Neural cell (in vitro differentiated cells): ENCODE results near the gene SAMD4A. TPM values are rescaled to one million over a fixed set of nuclear protein-coding genes. Genes with fewer than 3 reads are reported as not detected.

Source experiments
- H2AFZ ChIP-seq: fragments of 200-600, 300-800 bp; sonication (generic), shearing (Covaris generic); 2 replicates; pipeline ENCODE4 v1.6.0; 2014; ENCODE audit warnings: low read depth, mild to moderate bottlenecking, antibody characterized with exemption, low read length, moderate library complexity
- H3F3A ChIP-seq: fragments of 200-600 bp; shearing (Covaris generic); 2 replicates; pipeline ENCODE4 v1.6.1; 2016; ENCODE audit warnings: mild to moderate bottlenecking, moderate library complexity, mixed read lengths, antibody characterized with exemption, low read length; ENCODE audit not compliant: insufficient read depth, poor library complexity, severe bottlenecking
- H3K27ac ChIP-seq: fragments of 200-600, 300-800 bp; sonication (generic), shearing (Covaris generic); 2 replicates; pipeline ENCODE4 v1.5.1; 2014; ENCODE audit warnings: mild to moderate bottlenecking, low read length, moderate library complexity
- H3K27me3 ChIP-seq: fragments of 300-800, 200-600 bp; sonication (generic), shearing (Covaris generic); 2 replicates; pipeline ENCODE4 v1.6.0; 2014; ENCODE audit warnings: mild to moderate bottlenecking, low read depth, low read length, moderate library complexity; ENCODE audit not compliant: insufficient read depth
- H3K36me3 ChIP-seq: fragments of 300-800, 200-600 bp; sonication (generic), shearing (Covaris generic); 2 replicates; pipeline ENCODE4 v1.5.1; 2014; ENCODE audit warnings: mild to moderate bottlenecking, antibody characterized with exemption, low read length, moderate library complexity; ENCODE audit not compliant: insufficient read depth
- H3K4me2 ChIP-seq: fragments of 300-800, 200-600 bp; sonication (generic), shearing (Covaris generic); 2 replicates; pipeline ENCODE4 v1.6.0; 2014; ENCODE audit warnings: mild to moderate bottlenecking, low read length
- H3K4me3 ChIP-seq: fragments of 300-800, 200-600 bp; sonication (generic), shearing (Covaris generic); 2 replicates; pipeline ENCODE4 v1.5.1; 2014; ENCODE audit warnings: mild to moderate bottlenecking, low read length, moderate library complexity
- H3K79me2 ChIP-seq: fragments of 200-600 bp; shearing (Covaris generic); replicated peaks from 2 replicates; pipeline ENCODE4 v1.6.0; 2014; ENCODE audit warnings: mild to moderate bottlenecking, low read length, moderate library complexity; ENCODE audit not compliant: insufficient read depth
- H3K9ac ChIP-seq: fragments of 300-800, 200-600 bp; sonication (generic), shearing (Covaris generic); 2 replicates; pipeline ENCODE4 v1.6.1; 2016; ENCODE audit warnings: mild to moderate bottlenecking, low read length, mixed read lengths
- H3K9me2 ChIP-seq: fragments of 200-600 bp; shearing (Covaris generic); 2 replicates; pipeline ENCODE4 v1.6.1; 2016; ENCODE audit warnings: mild to moderate bottlenecking, low read length, mixed read lengths; ENCODE audit not compliant: insufficient read depth
- H3K9me3 ChIP-seq: fragments of 200-600, 300-800 bp; sonication (generic), shearing (Covaris generic); 2 replicates; pipeline ENCODE4 v1.6.1; 2016; ENCODE audit warnings: mild to moderate bottlenecking, mixed run types, low read length, moderate library complexity, mixed read lengths
- H4K20me1 ChIP-seq: fragments of 200-600 bp; shearing (Covaris generic); 2 replicates; pipeline ENCODE4 v1.6.1; 2016; ENCODE audit warnings: mild to moderate bottlenecking, mixed run types; ENCODE audit not compliant: insufficient read depth
- EP300 ChIP-seq: fragments of 450-650 bp; conservative IDR thresholded peaks from 2 replicates; pipeline ENCODE4 v1.6.1; 2014; ENCODE audit warnings: antibody characterized with exemption, mild to moderate bottlenecking, moderate library complexity; ENCODE audit not compliant: poor library complexity, severe bottlenecking
- EZH2 ChIP-seq: fragments of 200-600, 300-800 bp; shearing (Covaris generic), sonication (generic); IDR thresholded peaks from 2 replicates; pipeline ENCODE4 v1.6.1; 2014; ENCODE audit warnings: antibody characterized with exemption, low read length, borderline replicate concordance, mild to moderate bottlenecking; ENCODE audit not compliant: insufficient read depth, poor library complexity, severe bottlenecking
- MXI1 ChIP-seq: fragments of 450-650 bp; conservative IDR thresholded peaks from 2 replicates; pipeline ENCODE4 v1.6.1; 2014; ENCODE audit warnings: antibody characterized with exemption, mild to moderate bottlenecking; ENCODE audit not compliant: poor library complexity, severe bottlenecking
- POLR2AphosphoS5 ChIP-seq: IDR thresholded peaks from 2 replicates; pipeline ENCODE4 v1.6.1; 2012
- RAD21 ChIP-seq: fragments of 450-650 bp; conservative IDR thresholded peaks from 2 replicates; pipeline ENCODE4 v1.6.1; 2014; ENCODE audit warnings: antibody characterized with exemption, mild to moderate bottlenecking, moderate library complexity
- SMC3 ChIP-seq: fragments of 450-650 bp; conservative IDR thresholded peaks from 2 replicates; pipeline ENCODE4 v1.6.1; 2014; ENCODE audit warnings: antibody characterized with exemption, mild to moderate bottlenecking, moderate library complexity; ENCODE audit not compliant: poor library complexity
- TAF1 ChIP-seq: IDR thresholded peaks from 2 replicates; pipeline ENCODE4 v1.6.1; 2012; ENCODE audit warnings: low read depth
- polyA plus RNA-seq: library from polyadenylated mRNA; depleted of rRNA; stranded (reverse); fragments of >200 nt; gene quantifications from 2 replicates; pipeline ENCODE4 v1.2.3, GENCODE V29; 2014
- TF ChIP-seq, protein P1 (sequence below): fragments of 450-650 bp; IDR thresholded peaks from 2 replicates; pipeline ENCODE4 v1.5.1; 2014; ENCODE audit warnings: antibody characterized with exemption, mild to moderate bottlenecking, moderate library complexity; ENCODE audit not compliant: poor library complexity, severe bottlenecking
- TF ChIP-seq, protein P2 (sequence below): IDR thresholded peaks from 2 replicates; pipeline ENCODE4 v1.6.1; 2012; ENCODE audit warnings: borderline replicate concordance

Gene SAMD4A
- polyA plus RNA-seq, 1 donor from 2014 or later = 1.0 TPM

DNA sequence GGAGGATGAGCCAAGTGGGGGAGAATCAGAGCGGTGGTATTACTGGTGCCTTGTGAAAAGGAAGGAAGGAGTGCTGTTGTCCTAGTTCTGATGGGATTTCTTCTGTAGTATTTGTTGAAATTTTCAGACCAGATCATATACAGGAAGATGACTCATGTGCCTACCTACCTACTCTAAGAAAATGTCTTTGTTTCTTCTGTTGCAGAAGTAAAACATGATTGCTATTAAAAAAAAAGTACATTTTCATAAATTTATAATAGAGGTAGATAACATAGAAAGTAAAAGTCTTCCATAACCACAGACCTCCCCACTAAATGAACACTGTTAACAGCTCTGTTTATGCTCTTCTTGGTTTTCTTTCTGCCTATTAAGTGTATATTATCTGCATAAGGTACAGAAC, 26.9 kb downstream of the SAMD4A start:
- Histone ChIP-seq H3K79me2 (no peaks in the 10 kb centered on the region), H3K4me3 (no peak overlapping the region), H3F3A (no peaks in the 10 kb centered on the region), H3K9ac (no peak overlapping the region), H2AFZ (no peak overlapping the region), H3K9me3 (no peaks in the 10 kb centered on the region), H3K9me2 (no peaks in the 10 kb centered on the region), H3K36me3 (no peaks in the 10 kb centered on the region), H4K20me1 (no peaks in the 10 kb centered on the region), H3K27me3 (no peaks in the 10 kb centered on the region), H3K4me2 (no peak overlapping the region), H3K27ac (no peak overlapping the region)
- no peak for TF ChIP-seq EP300
- no peak for TF ChIP-seq MXI1
- TF ChIP-seq, protein P1, sequence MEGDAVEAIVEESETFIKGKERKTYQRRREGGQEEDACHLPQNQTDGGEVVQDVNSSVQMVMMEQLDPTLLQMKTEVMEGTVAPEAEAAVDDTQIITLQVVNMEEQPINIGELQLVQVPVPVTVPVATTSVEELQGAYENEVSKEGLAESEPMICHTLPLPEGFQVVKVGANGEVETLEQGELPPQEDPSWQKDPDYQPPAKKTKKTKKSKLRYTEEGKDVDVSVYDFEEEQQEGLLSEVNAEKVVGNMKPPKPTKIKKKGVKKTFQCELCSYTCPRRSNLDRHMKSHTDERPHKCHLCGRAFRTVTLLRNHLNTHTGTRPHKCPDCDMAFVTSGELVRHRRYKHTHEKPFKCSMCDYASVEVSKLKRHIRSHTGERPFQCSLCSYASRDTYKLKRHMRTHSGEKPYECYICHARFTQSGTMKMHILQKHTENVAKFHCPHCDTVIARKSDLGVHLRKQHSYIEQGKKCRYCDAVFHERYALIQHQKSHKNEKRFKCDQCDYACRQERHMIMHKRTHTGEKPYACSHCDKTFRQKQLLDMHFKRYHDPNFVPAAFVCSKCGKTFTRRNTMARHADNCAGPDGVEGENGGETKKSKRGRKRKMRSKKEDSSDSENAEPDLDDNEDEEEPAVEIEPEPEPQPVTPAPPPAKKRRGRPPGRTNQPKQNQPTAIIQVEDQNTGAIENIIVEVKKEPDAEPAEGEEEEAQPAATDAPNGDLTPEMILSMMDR = no peak
- no peak for TF ChIP-seq RAD21
- no peak for TF ChIP-seq POLR2AphosphoS5
- no peak for TF ChIP-seq EZH2
- no peak for TF ChIP-seq TAF1
- TF ChIP-seq, protein P2, sequence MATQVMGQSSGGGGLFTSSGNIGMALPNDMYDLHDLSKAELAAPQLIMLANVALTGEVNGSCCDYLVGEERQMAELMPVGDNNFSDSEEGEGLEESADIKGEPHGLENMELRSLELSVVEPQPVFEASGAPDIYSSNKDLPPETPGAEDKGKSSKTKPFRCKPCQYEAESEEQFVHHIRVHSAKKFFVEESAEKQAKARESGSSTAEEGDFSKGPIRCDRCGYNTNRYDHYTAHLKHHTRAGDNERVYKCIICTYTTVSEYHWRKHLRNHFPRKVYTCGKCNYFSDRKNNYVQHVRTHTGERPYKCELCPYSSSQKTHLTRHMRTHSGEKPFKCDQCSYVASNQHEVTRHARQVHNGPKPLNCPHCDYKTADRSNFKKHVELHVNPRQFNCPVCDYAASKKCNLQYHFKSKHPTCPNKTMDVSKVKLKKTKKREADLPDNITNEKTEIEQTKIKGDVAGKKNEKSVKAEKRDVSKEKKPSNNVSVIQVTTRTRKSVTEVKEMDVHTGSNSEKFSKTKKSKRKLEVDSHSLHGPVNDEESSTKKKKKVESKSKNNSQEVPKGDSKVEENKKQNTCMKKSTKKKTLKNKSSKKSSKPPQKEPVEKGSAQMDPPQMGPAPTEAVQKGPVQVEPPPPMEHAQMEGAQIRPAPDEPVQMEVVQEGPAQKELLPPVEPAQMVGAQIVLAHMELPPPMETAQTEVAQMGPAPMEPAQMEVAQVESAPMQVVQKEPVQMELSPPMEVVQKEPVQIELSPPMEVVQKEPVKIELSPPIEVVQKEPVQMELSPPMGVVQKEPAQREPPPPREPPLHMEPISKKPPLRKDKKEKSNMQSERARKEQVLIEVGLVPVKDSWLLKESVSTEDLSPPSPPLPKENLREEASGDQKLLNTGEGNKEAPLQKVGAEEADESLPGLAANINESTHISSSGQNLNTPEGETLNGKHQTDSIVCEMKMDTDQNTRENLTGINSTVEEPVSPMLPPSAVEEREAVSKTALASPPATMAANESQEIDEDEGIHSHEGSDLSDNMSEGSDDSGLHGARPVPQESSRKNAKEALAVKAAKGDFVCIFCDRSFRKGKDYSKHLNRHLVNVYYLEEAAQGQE = no peak
- TF ChIP-seq SMC3 = no peak

DNA sequence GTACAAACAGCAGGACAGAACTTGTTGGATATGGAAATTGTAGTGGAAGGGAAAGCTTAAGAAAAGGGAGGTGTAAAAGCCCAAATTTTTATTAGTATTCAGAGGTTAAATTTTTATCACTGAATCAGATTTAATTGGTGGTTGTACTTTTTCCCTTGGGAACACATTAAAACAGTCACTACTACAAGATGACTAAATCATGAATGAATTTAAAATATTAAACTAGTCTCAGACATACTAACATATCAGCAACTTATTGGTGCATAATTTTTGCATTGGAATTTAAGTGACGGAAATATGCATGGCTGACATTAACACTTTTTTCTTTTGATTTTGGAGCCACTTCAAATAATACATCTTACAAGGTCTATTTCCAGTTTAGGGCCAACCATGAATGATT, 27.6 kb downstream of the SAMD4A start:
- no peak overlapping the region for H3K4me2 ChIP-seq
- H3K9me2 ChIP-seq = no peaks in the 10 kb centered on the region
- H3K9me3 ChIP-seq = no peaks in the 10 kb centered on the region
- no peaks in the 10 kb centered on the region for H4K20me1 ChIP-seq
- H2AFZ ChIP-seq = no peak overlapping the region
- no peaks in the 10 kb centered on the region for H3K36me3 ChIP-seq
- H3K79me2 ChIP-seq = no peaks in the 10 kb centered on the region
- no peak for TF ChIP-seq SMC3
- TF ChIP-seq TAF1 = no peak
- TF ChIP-seq EP300 = no peak
- TF ChIP-seq, protein P2 = no peak
- TF ChIP-seq MXI1 = no peak
- TF ChIP-seq, protein P1 = no peak
- TF ChIP-seq RAD21 = no peak
- no peak for TF ChIP-seq EZH2
- TF ChIP-seq POLR2AphosphoS5 = no peak
- no peak overlapping the region for H3K4me3 ChIP-seq
- no peaks in the 10 kb centered on the region for H3K27me3 ChIP-seq
- no peaks in the 10 kb centered on the region for H3F3A ChIP-seq
- no peak overlapping the region for H3K9ac ChIP-seq
- no peak overlapping the region for H3K27ac ChIP-seq
